GM12801 (cell line): Measurements from ENCODE around the gene NOXA1.

Experiments
- CTCF ChIP-seq: IDR thresholded peaks from one replicate; pipeline ENCODE4 v1.5.1; 2011; ENCODE audit warnings: control low read depth; ENCODE audit not compliant: insufficient read length; ENCODE audit errors: extremely low read depth

Gene NOXA1

GRCh38 chr9:137478613-137478961, 55.4 kb downstream of the NOXA1 start:
- no peak for TF ChIP-seq CTCF

- no peak for TF ChIP-seq CTCF
These were observed 56.0 kb downstream of the NOXA1 start for GRCh38 chr9:137478962-137479861.

GRCh38 chr9:137479892-137480685, 56.9 kb downstream of the NOXA1 start:
- TF ChIP-seq CTCF = no peak

GRCh38 chr9:137480686-137481683, 57.8 kb downstream of the NOXA1 start:
- no peak for TF ChIP-seq CTCF

GRCh38 chr9:137482094-137482781, 59.0 kb downstream of the NOXA1 start:
- TF ChIP-seq CTCF = no peak
